ENCODE results near the gene COP1. TPM values are rescaled to one million over a fixed set of nuclear protein-coding genes. Genes with fewer than 3 reads are reported as not detected.

Gene COP1
- total and polyA plus RNA-seq, 2 donors (not counting 1 experiment from before 2014, with no cell fraction given): 18.7 to 68.5 TPM

- no peaks in the 10 kb centered on the region for H3K4me1 Mint-ChIP-seq
- H3K27ac ChIP-seq (ENCODE audit: low read length in 2 of 2): no peak overlapping the region
- DNase-seq (no peak), ATAC-seq (ENCODE audit: low read depth) (no peak)
- intact Hi-C loops (cut with micrococcal nuclease): no loop called here
- H2AFZ ChIP-seq (ENCODE audit: insufficient read depth, low read depth, low read length, poor library complexity, severe bottlenecking): no peak overlapping the region
- no CpG with 5 or more reads among the region's 1 CpG for WGBS (ENCODE audit: insufficient coverage)
- no peak overlapping the region for H3K9ac ChIP-seq (ENCODE audit: low read length)
- no peaks in the 10 kb centered on the region for H4K20me1 ChIP-seq (ENCODE audit: control insufficient read depth, insufficient read depth, low read length, poor library complexity, severe bottlenecking)
- no peak overlapping the region for H3K4me2 ChIP-seq (replicated peaks; ENCODE audit: low read depth, low read length, poor library complexity, severe bottlenecking)
- H3K79me2 ChIP-seq (ENCODE audit: control insufficient read depth, insufficient read depth, low read length): no peaks in the 10 kb centered on the region
- H3K4me1 ChIP-seq (ENCODE audit: control insufficient read depth in 2 of 2, insufficient read depth in 2 of 2, low read length in 2 of 2): no peaks in the 10 kb centered on the region
- H3K9me3 Mint-ChIP-seq (ENCODE audit: insufficient read depth): no peaks in the 10 kb centered on the region
- ChIA-PET POLR2A (no interaction called here), CTCF (no interaction called here)
- H3K36me3 ChIP-seq (replicated peaks in 1 of 2; ENCODE audit: control extremely low read depth in 1 of 2, control insufficient read depth in 1 of 2, extremely low read depth in 1 of 2, insufficient read depth in 2 of 2, low read length in 1 of 2): no peaks in the 10 kb centered on the region
- H3K9me3 ChIP-seq (ENCODE audit: control extremely low read depth in 1 of 3, control insufficient read depth in 2 of 3, insufficient read depth in 1 of 3, low read length in 2 of 3): peaks cover 0 to 9% (median 0%) of the 10 kb centered on the region in 3 donors
- H3K4me3 ChIP-seq (ENCODE audit: control extremely low read depth in 1 of 5, extremely low read depth in 1 of 5, insufficient read depth in 1 of 5, low read depth in 2 of 5, low read length in 4 of 5): no peak overlapping the region
- H3K27me3 Mint-ChIP-seq: peaks cover 4% of the 10 kb centered on the region
- no peaks in the 10 kb centered on the region for H3K27me3 ChIP-seq (replicated peaks in 1 of 4; ENCODE audit: control extremely low read depth in 1 of 4, control insufficient read depth in 3 of 4, insufficient read depth in 4 of 4, low read length in 3 of 4)
- H3K27ac Mint-ChIP-seq: no peak overlapping the region
- no peak overlapping the region for H3K4me3 Mint-ChIP-seq
- no peak for TF ChIP-seq EZH2 (IDR thresholded peaks at IDR 0.05; ENCODE audit: borderline replicate concordance, insufficient read depth, low read depth, low read length, poor library complexity, severe bottlenecking)
These were observed 311.1 kb downstream of the COP1 start for GRCh38 chr1:175895966-175896365.

Small RNA genes lying within 50 kb of the gene (small RNA-seq; reads per million reads assigned to genes)
- not detected for gene RF00066 (ENCODE audit: insufficient read length, low read depth, low replicate concordance)
- not detected for gene RNU2-12P (ENCODE audit: insufficient read length, low read depth, low replicate concordance)
- not detected for gene RPS29P5 (ENCODE audit: insufficient read length, low read depth, low replicate concordance)
- gene SCARNA3 (ENCODE audit: insufficient read length, low read depth, low replicate concordance): 241 reads per million, percentile 96 among the genes with 10 or more reads in this experiment
